DMS53 (cell line): ENCODE data around the gene NDUFB7.
A peak's percentile ranks its signal among the peaks of the same experiment; 100 is the strongest.
"Not testable (repeated sequence)": the region's sequence is repeated elsewhere in the genome, so short reads cannot be mapped to it uniquely, and the experiment has no call there.

Experiments
- DNase-seq: peaks from one replicate; lab custom pipeline; 2025; lab: John Stamatoyannopoulos, UW

NDUFB7 gene

DNA sequence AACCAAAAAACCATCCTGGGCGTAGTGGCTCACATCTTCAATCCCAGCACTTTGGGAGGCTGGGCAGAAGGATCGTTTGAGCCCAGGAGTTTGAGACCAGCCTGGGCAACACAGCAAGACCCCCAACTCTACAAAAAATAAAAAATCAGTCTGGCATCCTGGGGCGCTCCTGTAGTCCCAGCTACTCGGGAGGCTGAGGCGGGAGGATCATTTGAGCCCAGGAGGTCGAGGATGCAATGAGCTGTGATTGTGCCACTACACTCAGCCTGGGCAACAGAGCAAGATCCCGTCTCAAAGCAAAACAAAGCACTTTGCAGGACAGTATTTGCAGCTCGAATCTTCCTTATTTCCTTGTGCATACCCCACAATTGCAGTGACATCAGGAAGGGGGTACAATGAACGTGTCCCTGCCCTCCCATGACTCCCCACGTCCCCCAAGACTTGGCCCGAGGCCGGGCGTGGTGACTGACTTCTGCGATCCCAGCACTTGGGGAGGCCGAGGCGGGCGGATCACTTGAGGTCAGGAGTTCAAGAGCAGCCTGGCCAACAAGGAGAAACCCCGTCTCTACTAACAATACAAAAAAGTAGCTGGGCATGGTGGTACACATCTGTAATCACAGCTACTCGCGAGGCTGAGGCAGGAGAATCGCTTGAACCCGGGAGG lies 870 bp downstream of the NDUFB7 start:
- no peak for DNase-seq

DNA sequence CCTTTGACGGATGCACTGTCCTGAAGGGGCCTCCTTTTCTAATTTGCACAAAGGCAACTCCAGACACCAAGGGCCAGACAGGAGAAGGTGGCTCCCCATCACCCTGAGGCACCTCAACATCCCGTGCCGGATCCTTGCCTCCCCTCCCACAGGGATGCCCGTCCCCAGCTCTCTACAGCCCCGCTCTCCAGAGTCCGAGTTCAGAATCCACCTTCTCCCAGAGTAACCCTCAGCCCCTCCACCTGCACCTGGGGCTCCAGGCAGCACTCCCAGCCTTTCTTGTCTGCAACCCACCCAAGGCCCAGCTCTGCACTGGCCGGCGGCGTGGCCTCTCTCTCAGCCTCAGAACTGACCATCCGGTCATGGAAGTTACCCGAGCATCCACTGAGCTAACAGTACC lies 4.8 kb downstream of the NDUFB7 start:
- no peak for DNase-seq

DNA sequence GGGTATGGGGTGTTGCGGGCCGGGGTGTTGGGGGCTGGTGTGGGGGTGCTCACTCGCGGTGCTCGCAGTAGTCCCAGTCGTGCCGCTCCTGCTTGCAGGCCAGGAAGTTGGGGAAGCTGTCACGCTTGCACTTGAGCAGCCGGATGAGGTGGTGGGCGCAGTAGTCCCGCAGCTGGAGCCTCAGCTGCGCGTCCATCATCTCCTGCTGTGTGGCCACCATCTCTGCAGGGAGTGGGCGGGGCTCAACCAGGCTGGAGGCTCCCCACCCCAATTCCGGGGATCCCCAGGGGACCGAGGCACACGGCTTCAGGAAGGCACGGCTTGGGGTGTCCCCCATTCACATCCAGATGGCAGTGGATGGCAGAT lies 5.2 kb downstream of the NDUFB7 start:
- DNase-seq = no peak

DNA sequence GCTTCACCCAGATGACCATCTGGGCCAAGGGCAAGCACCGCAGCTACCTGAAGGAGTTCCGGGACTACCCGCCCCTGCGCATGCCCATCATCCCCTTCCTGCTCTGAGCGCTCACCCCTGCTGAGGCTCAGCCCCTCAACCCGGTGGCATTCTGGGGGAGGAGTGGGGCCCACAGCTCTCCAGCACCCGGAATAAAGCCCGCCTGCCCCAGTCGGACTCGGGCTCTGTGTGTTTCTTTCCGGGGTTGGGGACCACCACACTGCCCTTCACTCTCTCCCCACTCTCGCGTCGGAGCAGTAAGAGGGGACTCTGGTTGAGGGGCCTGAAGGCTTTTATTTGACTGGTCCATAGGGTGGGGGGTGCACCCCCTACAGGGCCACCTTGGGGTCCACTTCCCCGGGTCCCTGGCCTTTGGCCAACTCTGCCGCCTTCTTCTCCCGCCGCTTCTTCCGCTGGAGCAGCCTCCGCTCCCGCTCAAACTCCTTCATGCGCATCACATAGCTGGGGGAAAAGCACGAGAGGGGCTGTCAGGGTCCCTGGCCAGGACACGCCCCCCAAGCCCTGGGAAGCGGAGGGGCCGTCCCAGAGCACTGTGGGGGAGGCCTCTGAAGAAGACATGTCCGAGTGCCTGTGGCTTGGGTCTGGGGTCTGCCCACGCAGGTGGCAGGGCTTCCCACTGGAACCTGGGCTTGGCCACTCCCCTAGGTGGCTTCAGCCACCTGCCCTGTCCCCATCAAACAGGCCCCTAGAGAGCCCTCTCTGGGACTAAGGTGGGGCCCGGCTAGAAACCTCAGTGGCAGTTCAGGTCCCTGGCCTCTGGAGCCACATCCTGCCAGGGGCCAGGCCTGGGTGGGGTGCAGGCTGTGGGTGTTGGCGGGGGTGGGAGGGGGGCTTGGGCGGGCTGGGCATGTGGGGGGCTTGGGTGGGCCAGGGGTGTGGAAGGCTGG lies 5.8 kb downstream of the NDUFB7 start:
- no peak for DNase-seq

DNA sequence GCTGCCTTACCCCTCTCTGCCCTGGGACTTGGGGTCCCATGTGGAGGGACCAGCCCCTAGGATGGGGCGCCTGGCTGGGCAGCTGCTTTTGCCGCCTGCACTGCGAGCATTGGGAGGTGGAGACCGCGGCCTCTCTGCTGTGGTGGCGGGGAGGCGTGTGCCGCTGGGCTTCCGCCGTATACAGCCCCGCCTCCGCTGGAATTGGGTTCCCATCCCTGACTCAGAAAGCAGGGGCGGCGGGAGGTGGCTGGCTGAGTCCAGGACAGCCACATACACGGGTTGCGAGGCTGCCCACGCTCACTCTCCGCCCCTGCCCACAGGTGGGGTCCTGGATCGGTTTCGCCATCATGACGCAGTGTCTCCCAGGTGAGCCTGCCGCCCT lies 6.6 kb downstream of the NDUFB7 start:
- DNase-seq = no peak

DNA sequence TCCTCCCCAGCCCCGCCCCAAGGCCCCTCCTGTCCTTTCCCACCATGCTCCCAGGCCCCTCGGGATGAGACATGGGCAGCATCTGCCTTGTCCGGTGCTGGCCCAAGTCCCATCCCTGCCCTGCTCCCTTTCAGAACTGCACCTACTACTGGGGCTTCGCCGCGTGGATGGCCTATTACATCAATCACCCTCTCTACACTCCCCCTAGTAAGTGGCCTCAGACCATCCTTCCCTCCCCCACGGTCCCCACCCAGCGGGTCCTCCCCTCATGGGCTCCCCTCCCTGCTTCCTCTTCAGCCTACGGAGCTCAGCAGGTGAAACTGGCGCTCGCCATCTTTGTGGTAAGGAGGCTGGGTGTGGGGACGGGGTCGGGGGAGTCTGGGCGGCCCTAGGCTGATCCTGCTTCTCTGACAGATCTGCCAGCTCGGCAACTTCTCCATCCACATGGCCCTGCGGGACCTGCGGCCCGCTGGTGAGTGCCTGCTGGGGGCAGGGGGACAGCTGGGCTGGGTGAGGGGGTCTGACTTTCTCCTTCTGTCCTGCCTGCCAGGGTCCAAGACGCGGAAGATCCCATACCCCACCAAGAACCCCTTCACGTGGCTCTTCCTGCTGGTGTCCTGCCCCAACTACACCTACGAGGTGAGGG lies 7.1 kb downstream of the NDUFB7 start:
- DNase-seq = not testable (repeated sequence)

DNA sequence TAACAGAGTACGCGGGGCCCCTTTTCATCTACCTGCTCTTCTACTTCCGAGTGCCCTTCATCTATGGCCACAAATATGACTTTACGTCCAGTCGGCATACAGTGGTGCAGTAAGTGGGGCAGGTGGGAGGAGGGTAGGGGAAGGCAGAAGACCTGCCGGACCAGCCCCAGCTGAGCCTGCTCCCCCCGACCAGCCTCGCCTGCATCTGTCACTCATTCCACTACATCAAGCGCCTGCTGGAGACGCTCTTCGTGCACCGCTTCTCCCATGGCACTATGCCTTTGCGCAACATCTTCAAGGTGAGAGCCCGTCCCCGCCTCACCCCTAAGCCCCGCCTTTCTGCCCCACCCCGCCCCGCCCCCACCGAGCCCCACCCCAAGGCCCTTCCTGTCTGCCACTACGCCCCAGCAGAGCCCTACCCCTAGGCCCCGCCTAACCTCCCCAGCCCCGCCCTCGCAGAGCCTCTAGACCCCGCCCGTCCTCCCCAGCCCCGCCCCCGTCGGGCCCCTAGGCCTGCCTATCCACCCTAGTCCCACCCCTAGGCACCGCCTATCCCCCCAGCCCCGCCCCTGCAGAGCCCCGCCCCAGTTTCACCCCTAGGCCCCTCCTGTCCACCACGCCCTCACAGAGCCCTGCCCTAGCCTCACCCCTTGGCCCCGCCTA lies 7.7 kb downstream of the NDUFB7 start:
- peak; percentile 26 for DNase-seq

DNA sequence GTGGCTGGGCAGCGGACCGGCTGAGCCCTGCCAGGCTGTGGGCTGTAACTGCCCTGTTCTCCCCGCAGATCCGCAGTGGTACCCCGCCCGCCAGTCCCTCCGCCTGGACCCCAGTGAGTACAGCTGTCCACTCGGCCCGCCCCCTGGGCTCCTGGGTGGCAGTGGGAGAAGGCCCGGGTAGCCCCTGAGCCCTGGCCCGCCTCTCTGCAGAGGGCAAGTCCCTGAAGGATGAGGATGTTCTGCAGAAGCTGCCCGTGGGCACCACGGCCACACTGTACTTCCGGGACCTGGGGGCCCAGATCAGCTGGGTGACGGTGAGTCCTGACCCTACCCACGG lies 8.3 kb downstream of the NDUFB7 start:
- no peak for DNase-seq

DNA sequence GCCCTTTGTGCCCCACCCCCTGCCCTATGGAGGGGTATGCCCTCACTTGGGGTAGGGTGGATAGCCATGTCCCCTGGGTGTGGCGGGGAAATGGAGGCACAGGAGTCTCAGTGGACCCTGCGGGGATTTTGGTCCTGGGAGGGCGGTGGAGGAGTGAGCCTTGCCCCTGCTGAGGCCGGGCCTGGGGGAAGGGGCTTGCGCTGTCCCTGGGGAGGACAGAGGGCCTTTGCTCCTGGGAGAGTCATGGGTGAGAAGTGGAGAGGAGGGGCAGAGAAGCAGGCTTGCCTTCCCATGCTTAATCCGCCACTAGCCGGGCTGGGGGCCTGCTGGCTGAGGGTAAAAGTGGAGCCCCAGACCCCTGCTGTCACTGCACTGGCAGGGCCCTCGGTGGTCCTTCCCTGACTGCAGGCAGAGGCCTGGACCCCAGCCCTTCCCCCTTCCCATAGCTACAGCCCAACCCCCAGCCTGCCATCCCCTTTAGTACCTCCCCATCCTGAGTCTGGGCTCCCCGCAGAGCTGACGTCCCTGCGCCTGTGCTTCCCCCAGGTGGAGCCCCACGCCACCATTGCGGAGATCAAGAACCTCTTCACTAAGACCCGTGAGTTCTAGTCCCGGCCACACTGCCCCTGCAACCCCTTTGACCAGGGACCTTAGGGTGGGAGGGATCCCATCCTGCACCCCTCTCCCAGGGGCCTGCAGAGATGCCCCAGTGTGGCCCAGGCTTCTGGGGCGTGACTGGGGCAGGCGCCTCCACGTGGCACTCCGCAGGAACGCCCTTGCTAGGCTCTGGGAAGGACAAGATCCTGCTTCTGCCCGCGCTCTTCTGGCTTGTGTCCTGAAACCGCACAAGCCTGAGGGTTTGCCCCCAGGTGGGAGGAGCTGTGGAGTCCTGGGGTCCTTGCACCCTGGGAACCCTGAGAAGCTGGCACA lies 8.9 kb downstream of the NDUFB7 start:
- no peak for DNase-seq

DNA sequence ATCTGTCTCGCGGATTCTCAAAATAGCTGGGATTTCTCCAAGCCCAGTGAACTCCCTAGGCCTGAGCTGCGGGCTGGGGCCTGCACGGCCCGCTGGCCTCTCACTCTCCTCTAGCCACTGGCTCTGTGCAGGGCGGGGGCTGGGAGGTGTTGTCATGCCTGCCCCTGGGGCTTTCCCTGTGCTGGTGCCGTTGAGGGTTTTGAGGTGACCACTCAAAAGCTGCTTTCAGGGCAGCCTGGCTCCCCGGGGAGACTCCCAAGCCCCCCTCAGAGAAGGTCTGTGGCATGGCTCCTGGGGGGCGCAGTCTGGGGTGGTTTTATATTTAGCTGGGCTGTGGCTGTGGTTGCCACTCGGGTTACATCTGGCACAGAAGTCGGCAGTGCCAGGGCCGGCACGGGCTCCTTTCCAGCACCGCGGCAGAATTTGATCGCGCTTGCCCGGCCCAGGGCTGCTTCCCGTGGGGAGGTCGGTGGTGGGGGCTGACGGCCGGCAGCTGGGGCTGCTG lies 10.0 kb downstream of the NDUFB7 start:
- no peak for DNase-seq

DNA sequence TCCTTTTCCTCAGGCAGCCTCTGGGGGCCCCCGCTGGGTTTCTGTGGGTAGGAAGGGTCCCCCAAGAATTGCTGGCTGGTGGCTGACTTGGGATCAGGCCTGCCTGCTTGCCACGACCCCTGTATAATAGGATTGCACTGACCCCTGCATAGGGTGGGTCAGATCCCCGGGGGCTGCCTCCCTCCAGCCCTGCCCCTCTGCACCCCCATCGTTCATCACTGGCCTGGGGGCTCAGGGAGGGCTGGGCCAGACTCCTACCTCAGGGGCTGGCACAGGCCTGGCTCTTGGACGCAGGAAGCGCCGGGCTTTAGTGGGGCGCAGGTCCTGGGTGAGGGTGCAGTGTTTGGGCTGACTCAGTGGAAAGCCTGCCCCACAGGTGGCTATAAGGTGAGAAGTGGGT lies 10.6 kb downstream of the NDUFB7 start:
- DNase-seq = no peak

DNA sequence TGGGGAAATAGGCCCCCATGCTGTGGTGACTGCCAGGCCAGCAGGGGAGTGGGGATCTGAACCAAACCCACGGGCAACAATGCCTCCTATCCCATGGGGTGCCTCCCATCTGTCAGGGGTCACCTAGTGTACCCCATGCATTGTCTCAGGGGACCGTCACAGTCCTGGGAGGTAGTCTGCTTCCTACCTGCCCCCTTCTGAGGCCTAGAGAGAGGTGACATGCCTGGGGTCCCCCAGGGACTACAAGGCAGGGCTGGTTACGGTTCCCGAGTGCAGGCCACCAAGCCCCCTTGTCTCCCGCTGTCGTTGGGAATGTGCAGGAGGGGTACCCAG lies 11.1 kb downstream of the NDUFB7 start:
- DNase-seq = no peak

DNA sequence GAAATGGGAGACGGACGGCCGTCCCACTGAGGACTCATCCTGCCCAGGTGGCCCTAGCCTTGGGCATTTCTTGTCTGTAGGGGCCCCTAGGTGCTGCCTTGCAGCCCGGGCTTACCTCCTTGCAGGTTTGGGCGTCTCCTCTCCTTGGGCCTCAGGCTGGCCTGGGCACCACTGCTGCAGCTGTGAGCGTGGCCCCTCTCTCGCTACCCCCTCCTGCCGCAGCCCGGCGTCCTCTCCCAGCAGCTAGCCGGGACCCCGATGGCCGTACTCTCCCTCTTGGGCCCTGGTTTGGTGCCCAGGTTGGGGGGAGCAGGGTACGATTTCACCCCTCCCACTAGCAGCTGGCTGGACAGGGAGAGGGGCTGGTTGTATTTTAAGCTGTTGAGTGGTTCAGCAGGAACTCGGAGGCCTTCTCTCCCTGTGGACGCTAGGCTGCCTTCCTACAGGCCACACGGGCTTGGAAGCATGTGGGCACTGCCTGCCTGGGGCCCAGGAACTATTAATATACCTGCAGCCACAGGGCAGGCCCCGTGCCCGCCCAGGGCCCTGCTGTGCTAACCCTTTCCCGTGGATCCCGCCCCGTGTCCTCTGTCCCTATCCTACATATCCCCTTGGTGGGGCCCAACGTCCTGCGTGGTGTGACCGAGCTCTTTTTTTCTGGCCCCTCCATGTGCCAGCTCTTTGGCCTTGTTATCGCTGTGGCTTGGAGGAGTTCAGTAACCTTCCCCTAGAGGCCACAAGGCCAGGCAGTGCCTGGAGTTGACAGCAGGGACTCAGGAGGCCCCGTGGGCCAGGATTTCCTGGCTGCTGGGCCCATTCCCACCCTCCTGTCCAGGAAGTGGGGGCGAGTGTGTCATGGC lies 11.7 kb downstream of the NDUFB7 start:
- no peak for DNase-seq

DNA sequence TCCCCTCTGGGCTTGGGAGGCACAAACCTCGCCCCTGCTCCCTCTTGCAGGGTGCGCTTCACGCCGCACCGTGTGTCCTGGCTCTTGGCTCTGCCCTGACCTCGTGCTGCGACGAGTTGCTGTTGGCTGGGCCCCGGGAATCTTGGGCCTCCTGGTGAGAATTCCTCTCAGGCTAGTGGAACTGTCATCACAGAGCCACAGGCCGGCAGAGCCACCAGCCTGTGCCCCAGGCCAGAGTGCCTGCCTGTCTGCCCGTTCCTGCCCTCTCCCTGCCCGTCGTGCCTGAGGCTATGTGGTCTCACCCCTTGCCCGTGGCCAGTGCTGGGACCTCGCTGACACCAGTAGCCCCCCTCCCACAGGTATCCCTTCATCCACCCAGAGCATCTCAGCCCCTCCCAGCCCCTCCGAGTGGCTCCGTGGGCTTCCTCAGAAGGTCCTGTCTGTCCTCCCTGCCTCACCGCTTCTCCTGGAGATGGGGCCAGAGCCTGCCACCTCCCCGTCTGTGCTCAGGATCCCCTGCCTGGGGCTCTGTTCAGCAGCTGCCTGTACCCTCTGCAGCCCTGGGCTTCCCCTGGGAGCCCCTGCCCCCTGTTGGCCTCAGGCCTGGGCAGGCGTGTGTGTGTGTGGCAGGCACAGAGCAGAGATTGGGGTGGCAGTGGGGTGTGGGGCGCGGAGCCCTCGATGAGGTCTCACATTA lies 13.3 kb downstream of the NDUFB7 start:
- no peak for DNase-seq

DNA sequence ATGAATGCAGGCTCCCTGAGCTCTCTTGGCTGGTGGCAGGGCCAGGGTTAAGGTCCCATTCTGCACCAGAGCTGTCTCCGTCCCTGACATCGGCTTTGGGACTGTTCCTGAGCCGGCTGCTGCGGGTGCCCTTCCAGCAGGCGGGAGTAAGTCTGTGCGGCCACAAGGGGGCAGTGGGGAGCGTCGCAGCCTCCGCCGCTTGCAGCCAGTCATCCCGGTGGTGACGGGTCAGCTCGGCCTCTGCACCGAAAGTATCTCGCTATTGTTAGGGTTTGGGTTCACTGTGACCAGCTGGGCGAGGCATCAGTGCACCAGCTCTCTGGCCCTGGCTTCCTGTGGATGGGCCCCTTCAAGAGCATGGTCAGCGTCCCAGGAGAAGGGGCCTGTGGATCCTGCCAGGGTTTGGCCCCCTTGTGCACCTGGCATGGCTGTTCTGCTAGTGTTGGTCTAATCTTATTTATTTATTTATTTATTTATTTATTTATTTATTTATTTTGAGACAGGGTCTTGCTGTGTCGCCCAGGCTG lies 15.1 kb downstream of the NDUFB7 start:
- peak; percentile 85 for DNase-seq

DNA sequence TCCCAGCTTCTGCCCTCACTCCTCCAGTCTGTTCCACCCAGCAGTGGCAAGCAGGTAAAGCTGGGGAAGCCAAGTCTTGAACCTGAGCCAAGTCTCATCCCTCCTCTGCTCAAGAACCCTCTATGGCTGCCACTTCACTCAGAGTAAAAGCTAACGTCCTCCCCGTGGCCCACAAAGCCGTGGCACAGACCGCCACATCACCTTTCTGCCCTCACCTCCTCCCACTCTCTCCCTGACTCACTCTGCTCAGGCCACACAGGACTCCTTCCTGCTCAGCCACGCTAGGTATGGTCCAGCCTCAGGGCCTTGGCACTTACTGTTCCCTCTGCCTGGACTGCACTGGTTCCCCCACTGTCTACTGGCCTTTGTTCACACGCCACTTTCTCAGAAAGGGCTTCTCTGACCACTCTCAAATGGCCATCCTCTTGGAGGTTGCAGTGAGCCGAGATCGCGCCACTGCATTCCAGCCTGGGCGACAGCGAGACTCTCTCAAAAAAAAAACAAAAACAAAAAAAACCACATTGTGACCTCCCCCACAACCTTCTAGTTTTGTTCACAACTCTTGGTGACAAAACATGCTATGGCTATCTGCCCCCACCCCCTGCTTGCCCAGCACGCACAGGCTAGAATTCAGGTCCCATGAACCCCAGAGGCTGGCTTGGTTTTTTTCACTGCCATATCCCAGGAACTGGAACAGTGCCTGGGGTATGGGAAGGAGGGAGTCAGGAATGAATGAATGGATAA lies 15.8 kb downstream of the NDUFB7 start:
- DNase-seq = no peak

DNA sequence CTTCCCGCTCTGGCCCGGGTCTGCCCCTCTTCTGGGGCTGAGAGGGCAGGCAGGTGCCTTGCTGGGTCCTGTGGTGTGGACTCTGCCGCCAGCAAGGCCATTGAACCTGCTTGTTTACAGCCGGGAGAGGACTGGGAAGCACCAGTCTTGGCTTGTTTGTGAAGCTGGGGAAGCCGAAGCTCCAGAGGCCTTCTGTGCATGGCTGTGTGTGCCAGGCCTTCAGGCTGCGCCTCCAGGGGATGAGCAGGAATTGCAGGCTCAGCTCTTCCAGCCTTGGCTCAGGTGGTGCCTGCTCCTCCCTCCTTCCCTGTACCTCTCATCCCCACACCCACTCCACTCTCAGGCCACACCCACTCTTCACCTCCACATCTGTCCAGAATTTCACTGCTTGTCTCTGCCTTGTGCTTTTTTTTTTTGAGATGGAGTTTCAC lies 17.5 kb downstream of the NDUFB7 start:
- peak; percentile 47 for DNase-seq

DNA sequence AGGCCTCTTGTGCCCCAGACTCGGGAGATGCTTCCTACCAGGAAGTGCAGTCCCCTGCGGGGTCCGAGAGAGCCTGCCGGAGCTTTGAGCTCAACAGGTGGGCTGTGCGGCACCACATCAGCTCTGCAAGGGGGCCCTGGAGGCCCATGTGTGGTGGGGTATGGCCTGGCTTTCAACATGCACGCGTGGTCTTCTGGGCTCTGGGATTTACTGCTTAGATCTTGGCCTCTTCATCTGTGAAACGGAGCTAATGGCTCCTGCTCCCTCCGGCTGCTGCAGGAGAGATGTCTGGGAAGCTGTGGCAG lies 18.0 kb downstream of the NDUFB7 start:
- no peak for DNase-seq
